Testis (tissue), 3 donors: Measurements from ENCODE around the gene E2F3. TPM values are rescaled to one million over a fixed set of nuclear protein-coding genes. Genes with fewer than 3 reads are reported as not detected.

ENCODE experiments used
- DNase-seq: peaks from one replicate; pipeline ENCODE4 v3.0.0-alpha.2; 2019
- H3K27ac ChIP-seq, 2 donors: fragments of 200-600 bp; sonication (generic); one replicate each; pipeline ENCODE4 v1.5.1; 2019
- H3K27me3 ChIP-seq: fragments of 200-600 bp; sonication (generic); one replicate; pipeline ENCODE4 v1.5.1; 2019
- H3K36me3 ChIP-seq: fragments of 200-600 bp; sonication (generic); one replicate; pipeline ENCODE4 v1.5.1; 2017; ENCODE audit warnings: low read depth; ENCODE audit errors: missing control alignments
- H3K4me1 ChIP-seq: fragments of 200-600 bp; sonication (generic); one replicate; pipeline ENCODE4 v1.5.1; 2019
- H3K4me3 ChIP-seq, 2 donors: fragments of 200-600 bp; sonication (generic); one replicate each; pipeline ENCODE4 v1.5.1; 2017 to 2019
- H3K9me3 ChIP-seq: fragments of 200-600 bp; sonication (generic); one replicate; pipeline ENCODE4 v1.5.1; 2017
- POLR2A ChIP-seq: fragments of 450-650 bp; IDR thresholded peaks from one replicate; pipeline ENCODE4 v1.6.1; 2017; ENCODE audit warnings: antibody characterized with exemption, mild to moderate bottlenecking, moderate library complexity
- WGBS, 2 donors: methylation state at CpG; one replicate each; pipeline ENCODE4 v1.1.5; 2018; 5-methylcytosine and 5-hydroxymethylcytosine counted together
- intact Hi-C: fragments of 100-400 bp; cut with DNase I; formaldehyde crosslinking; loops from one replicate; pipeline ENCODE4 v1.15.1; 2023; ENCODE audit warnings: low total_unique reads
- polyA plus RNA-seq: library from polyadenylated mRNA; stranded (reverse); fragments of 350-450 nt; fragmentation: Illumina TruSeq; extraction: RNeasy Lipid Tissue Mini Kit (QIAGEN cat#74804); gene quantifications from one replicate; pipeline ENCODE4 v1.2.3, GENCODE V29; 2014; ENCODE audit warnings: low read depth, low replicate concordance; ENCODE audit not compliant: insufficient read depth
- total RNA-seq, 2 donors: library from RNA; depleted of rRNA; stranded (reverse); fragments of >200 nt; gene quantifications; one replicate each; pipeline ENCODE4 v1.2.3, GENCODE V29; 2016
- TF ChIP-seq, protein P1 (sequence below), 3 experiments: fragments of 450-650 bp in 2 of 3; fragments of 200-600 bp in 1 of 3; sonication (generic) in 1 of 3; IDR thresholded peaks; one replicate each; pipeline ENCODE4 v1.5.1; 2016 to 2019; ENCODE audit warnings: antibody characterized with exemption in 3 of 3, mild to moderate bottlenecking in 2 of 3, moderate library complexity in 1 of 3

E2F3 gene
- total and polyA plus RNA-seq, 3 donors from 2014 or later: 7.4 to 8.7 (median 8.0) TPM

DNA sequence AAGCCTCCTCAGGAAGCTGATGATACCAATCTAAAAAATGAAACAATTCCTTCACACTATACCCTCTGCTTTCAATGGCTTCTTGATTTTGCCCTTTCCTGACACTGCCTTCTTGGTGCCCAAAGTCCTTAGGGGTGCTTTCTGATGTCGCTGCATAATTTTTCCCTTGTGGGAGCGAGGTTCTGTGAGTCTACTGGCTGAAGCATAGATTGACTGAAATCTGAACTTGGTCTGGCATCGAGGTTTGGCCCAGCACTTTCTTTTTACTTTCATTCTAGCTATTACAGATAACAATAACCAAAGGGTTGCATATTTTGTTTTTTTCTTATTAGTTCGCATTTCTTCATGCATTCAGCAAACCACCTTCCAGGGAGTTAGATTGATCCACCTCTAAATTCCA, 65.8 kb downstream of the E2F3 start:
- Histone ChIP-seq H3K9me3 (no peaks in the 10 kb centered on the region), H3K27ac (no peak overlapping the region), H3K36me3 (no peaks in the 10 kb centered on the region), H3K27me3 (no peaks in the 10 kb centered on the region), H3K4me1 (no peaks in the 10 kb centered on the region), H3K4me3 (no peak overlapping the region)
- no peak for DNase-seq
- WGBS, 2 donors: 96 to 99% methylated on average over 4 of the region's 4 CpGs
- intact Hi-C loops: no loop called here
- TF ChIP-seq, protein P1, sequence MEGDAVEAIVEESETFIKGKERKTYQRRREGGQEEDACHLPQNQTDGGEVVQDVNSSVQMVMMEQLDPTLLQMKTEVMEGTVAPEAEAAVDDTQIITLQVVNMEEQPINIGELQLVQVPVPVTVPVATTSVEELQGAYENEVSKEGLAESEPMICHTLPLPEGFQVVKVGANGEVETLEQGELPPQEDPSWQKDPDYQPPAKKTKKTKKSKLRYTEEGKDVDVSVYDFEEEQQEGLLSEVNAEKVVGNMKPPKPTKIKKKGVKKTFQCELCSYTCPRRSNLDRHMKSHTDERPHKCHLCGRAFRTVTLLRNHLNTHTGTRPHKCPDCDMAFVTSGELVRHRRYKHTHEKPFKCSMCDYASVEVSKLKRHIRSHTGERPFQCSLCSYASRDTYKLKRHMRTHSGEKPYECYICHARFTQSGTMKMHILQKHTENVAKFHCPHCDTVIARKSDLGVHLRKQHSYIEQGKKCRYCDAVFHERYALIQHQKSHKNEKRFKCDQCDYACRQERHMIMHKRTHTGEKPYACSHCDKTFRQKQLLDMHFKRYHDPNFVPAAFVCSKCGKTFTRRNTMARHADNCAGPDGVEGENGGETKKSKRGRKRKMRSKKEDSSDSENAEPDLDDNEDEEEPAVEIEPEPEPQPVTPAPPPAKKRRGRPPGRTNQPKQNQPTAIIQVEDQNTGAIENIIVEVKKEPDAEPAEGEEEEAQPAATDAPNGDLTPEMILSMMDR (IDR thresholded peaks at IDR 0.05): no peak
- no peak for TF ChIP-seq POLR2A

DNA sequence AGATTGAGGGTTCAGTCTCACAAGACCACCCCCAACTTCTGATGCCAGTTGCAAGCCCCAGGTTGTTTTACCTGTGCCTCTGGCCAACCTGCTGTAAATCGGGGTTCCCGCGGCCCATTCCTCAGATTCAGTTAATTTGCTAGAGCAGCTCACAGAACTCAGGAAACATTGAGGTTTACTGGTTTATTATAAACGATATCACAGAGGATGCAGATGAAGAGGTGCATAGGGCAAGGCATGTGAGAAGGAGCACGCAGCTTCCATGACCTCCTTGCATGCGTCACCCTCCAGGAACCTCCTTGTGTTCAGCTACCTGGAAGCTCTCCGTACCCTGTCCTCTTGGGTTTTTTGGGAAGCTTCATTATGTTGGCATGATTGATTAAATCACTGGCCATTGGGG, 66.5 kb downstream of the E2F3 start:
- 93 to 98% methylated on average over 7 of the region's 7 CpGs for whole genome bisulfite sequencing, 2 donors
- no peaks in the 10 kb centered on the region for H3K36me3 ChIP-seq
- DNase-seq: no peak
- no peak overlapping the region for H3K27ac ChIP-seq
- H3K4me1 ChIP-seq: no peaks in the 10 kb centered on the region
- TF ChIP-seq POLR2A: no peak
- TF ChIP-seq, protein P1 (IDR thresholded peaks at IDR 0.05): no peak
- H3K4me3 ChIP-seq: no peak overlapping the region
- H3K9me3 ChIP-seq: no peaks in the 10 kb centered on the region
- H3K27me3 ChIP-seq: no peaks in the 10 kb centered on the region
- intact Hi-C loops: no loop called here

DNA sequence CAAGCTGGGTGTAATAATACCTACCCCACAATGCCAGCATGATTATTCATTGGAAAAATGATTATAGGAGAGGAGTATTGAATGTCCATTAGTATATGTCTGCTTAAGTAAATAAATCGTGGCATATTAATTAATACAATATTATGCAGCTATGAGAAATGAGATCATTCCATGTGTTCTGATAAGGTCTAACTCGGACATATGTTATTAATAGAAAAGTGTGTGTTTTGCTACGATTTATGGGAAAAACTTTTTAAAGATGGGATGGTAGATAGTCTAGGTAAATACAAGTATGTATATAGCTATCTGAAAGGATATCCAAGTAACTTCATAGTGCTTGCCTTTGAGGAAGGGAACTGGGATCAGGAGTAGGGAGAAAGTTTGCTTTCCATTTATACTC, 71.1 kb downstream of the E2F3 start:
- Histone ChIP-seq H3K9me3 (no peaks in the 10 kb centered on the region), H3K27ac (no peak overlapping the region), H3K27me3 (no peaks in the 10 kb centered on the region), H3K4me1 (no peaks in the 10 kb centered on the region), H3K4me3 (no peak overlapping the region), H3K36me3 (no peaks in the 10 kb centered on the region)
- no peak for TF ChIP-seq POLR2A
- TF ChIP-seq, protein P1 (IDR thresholded peaks at IDR 0.05): no peak
- DNase-seq: no peak
- 86% methylated on average over 3 of the region's 3 CpGs for WGBS, 2 donors
- intact Hi-C loops: no loop called here

DNA sequence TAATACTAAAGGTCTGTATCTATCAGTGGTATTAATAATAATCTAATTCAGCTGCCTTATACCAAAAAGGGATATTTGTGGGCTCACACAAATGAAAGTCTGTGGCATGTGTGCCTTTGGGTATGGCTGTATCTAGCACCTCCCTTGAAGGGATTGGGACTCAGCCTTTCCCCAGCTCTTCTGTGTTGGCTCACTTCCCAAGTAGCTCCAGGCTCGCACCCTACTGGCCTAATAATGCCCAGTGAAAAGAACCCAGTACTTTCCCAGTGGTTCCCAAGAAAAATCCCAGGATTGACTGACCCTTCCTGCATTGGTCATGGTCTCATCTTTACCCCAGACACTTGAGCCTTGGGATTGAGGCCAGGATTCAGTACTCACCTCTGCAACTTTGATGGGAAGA, 71.8 kb downstream of the E2F3 start:
- Histone ChIP-seq H3K27me3 (no peaks in the 10 kb centered on the region), H3K27ac (no peak overlapping the region), H3K36me3 (no peaks in the 10 kb centered on the region), H3K9me3 (no peaks in the 10 kb centered on the region), H3K4me1 (no peaks in the 10 kb centered on the region), H3K4me3 (no peak overlapping the region)
- intact Hi-C loops: no loop called here
- whole genome bisulfite sequencing, 2 donors: 86 to 88% methylated on average over 1 of the region's 1 CpG
- TF ChIP-seq, protein P1 (IDR thresholded peaks at IDR 0.05): no peak
- TF ChIP-seq POLR2A: no peak
- DNase-seq: no peak

DNA sequence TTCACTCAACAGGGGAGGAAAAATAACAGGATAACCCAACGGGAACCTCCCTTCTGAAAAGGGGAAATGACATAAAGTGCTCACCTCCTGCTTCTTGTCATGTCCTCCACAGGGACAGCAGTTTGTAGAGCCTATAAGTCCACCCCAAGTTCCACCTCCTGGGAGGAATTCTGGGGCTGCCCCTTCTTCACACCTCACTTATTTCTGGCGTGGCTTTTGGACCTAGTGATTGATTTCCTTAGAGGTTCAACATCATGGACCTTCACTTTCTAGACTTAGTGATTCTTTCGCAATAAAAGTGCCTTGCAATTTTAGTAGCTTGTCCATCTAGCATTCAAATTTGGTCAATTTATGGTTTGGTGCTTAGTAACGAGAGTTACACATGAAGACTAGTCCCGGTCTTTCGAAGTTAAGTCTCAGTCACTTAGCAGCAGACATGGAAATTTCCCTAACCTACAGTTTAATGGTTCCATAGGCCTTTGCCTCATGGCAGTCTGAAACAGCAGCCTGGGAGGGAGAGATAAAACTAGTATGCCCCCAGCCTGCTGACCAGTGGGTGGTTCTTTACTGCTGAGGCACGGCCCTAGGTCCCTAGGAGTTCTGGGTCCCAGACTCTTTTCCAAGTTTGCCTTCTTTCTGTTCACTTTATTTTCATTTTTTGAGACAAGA, 73.3 kb downstream of the E2F3 start:
- H3K4me3 ChIP-seq: no peak overlapping the region
- no peak overlapping the region for H3K27ac ChIP-seq
- intact Hi-C loops: no loop called here
- H3K4me1 ChIP-seq: no peaks in the 10 kb centered on the region
- DNase-seq: no peak
- H3K9me3 ChIP-seq: no peaks in the 10 kb centered on the region
- TF ChIP-seq POLR2A: no peak
- TF ChIP-seq, protein P1 (IDR thresholded peaks at IDR 0.05): no peak
- no peaks in the 10 kb centered on the region for H3K27me3 ChIP-seq
- no peaks in the 10 kb centered on the region for H3K36me3 ChIP-seq
- 81 to 93% methylated on average over 7 of the region's 7 CpGs for WGBS, 2 donors
